ENCODE results near the gene LRMDA.
A peak's percentile ranks its signal among the peaks of the same experiment; 100 is the strongest.

The LRMDA gene

DNA sequence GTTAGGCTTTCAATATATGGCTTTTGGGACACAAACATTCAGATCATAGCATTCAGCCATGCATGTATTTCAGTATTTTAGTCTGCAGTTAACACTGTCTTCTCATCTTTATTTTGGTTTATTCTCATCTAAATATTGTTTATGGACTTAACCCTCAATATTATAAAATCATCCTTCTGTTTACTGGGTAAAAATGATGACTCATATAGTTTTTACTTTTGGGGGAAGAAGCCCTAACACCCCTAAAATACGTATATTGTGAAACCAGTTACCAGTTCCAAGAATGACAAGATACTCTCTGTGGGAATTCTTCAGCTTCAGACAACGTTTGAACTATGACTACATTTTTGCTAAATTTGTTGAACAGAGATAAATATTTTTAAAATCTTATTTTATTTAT, 505.4 kb downstream of the LRMDA start:
- no peak for DNase-seq

GRCh38 chr10:75937823-75938222, 506.4 kb downstream of the LRMDA start:
- no peak for DNase-seq

DNA sequence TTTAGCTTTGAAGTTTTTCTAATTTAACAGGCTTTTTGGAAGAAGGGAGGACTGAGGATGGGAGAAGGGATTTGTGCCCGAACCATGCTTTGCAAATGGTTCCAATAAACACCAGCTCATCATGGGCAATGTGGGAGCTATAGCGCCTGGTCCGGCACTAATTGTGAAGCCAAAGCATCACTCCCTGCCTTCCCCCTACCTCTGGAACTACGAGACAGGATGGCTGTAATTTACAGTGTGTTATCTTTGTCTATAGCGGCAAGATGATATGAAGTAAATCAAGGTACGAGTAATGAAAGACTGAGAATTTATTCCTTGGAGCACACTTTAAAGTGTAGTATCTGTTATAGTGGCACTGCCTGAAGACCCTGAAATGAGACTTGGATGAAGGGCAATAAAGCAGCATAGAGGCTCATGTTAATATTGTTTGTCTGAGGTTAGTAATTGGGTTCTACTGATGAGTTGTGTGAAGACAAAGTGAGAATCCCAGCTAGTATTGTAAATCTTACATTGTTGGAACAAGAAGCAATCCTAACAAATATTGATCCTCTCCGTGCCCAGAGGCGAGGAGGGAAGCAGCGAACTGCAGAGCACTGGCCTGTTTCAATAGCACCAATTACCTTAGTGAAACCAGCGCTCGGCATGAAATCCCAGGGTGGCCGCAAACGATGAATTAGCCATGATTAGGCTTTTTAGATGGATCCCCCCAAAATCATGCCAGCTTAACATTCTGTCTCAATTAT, 507.1 kb downstream of the LRMDA start:
- DNase-seq, result no peak

DNA sequence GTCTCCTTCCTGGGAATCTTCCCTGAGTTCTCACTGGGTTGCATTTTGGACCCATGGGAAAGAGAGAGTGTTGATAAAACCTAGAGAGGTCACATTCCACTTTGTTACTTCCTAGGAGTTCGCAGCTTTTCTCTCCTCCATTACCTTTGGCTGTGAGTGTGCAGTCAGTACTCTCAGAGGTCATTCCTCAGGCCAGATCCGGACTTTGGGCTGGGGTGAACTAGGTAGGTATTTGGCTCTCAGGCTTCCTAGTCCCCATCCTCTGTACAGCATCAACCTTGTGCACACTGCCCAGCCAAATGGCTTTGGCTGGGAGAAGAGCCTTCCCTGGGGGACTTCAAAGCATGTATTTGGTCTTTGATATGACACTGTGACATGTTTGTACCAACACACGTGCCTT, 508.1 kb downstream of the LRMDA start:
- DNase-seq, result no peak

DNA sequence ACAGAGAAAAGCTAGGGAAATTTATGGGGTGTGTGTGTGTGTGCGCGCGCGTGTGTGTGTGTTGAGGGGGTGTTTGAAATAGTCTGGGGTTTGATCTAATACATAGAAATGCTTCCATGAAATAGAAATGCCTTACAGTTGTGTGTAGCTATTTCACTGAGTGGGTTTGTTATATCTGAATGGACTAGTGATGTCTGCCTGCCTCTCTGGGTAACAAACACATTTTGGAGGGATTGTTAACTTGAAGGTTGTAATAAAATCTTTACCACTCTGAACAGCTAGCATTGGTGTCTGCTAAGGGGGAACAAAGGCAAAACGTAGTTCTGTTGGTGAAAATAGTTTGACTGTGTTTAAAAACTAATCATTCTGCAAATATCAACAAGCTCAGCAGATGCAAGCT, 509.3 kb downstream of the LRMDA start:
- DNase-seq, result no peak

DNA sequence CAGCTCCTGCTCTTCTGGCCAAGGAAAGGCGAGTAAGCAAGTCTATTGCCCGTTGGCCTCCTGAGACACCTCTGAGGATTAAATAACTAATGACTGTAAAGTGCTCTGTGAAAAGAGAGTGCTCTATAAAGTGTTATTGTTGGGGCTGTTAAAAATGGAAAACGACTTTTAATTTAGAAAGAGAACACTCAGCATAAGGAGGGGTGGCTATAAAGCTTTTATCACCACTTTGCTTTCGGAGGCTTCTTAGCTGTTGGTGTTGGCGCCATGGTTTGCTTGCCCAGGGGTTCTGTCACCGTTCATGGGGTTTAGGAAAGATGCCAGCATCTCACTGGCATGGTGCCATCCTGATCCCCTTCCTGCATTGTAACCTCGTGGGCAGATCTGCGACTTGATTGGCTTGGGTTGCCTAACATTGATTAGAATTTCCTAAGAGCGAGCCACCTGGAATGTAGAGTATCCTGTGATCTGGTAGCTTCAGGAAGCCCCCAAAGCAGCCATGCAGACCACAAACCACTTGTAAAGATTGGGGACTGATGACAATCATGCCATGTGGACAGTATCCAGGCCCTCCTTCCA, 509.9 kb downstream of the LRMDA start:
- DNase-seq, result no peak

DNA sequence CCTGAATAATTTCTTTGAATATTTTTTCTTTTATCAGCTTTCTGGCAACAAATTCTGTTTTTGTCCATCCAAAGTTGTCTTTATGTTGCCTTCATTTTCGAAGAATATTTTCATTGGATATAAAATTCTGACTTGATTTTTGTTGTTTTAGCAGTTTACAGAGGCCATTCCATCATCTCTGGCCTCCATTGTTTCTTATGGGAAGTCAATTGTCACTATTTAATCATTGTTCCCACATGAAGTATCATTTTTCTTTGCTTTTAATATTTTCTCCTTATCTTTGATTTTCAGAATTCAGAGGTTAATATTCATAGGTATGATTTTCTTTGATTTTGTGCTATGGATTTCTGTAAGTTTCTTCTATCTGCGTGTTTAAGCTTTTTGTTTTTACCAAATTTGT, 512.6 kb downstream of the LRMDA start:
- no peak for DNase-seq

- no peak for DNase-seq
Measured at GRCh38 chr10:75948583-75948982, 517.2 kb downstream of the LRMDA start.

DNA sequence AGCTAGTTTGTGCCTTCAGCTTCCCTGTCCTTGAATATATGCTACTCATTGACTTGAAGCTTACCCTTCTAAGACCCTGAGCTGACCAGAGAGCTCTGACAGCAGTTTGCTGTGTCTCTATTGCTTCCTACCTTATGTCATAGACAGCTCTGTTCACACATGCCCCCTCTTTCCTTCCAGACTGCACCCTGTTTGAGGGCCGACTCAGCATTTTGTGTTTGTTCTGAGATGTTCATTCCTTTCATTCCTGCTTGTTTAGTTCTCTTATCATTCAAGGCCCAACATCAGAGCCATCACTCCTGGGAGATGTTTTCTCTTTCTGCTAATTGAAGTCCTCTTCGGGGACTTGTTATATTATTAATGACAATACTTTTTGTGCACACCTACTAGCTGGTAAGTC, 518.9 kb downstream of the LRMDA start:
- no peak for DNase-seq

DNA sequence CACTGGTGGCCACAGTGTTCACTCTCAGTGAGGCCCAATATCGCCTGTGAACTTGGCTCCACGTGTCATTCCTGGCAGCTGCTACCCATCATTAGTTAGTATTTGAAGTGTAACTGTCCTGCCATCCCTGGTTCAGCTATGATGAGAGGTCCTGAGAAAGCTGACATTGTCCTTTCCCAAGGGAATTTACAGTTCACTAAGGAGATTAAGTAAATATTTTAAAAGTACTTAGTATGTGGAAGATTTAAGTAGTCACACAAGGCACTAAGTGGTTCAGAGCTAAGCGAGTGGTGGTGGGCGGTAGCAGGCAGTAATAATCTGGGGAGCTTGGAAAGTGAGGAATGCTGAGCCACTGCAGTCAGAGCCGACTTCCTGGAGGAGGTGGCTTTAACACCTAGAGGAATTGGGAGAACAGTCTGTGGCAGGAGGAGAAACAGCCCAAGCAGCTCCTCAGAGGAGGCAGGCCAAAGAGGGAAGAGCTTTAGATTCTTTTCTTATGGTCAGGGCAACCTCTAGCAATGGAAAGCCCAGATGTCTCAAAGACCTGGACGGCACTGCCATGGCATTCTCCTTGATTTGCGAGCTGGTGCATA, 519.7 kb downstream of the LRMDA start:
- peak; percentile 84 for DNase-seq

DNA sequence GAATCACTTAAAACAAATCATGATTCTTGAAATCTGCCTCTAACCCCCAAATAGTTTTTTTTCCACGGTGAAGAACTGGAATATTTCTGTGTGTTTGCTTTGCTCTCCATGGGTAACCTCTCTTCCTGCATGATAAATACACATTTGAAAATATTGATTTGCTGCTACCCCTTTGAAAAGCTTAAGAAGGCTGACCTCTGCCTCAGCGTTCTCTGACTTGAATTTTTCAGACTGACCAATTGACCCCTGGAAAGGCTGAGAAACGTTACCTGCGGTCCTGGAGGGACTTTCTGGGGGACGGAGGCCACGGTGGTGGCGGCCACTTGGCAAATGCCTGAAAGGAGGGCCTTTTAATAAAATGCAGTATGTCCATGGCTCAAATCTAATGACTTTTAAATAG, 520.2 kb downstream of the LRMDA start:
- no peak for DNase-seq

DNA sequence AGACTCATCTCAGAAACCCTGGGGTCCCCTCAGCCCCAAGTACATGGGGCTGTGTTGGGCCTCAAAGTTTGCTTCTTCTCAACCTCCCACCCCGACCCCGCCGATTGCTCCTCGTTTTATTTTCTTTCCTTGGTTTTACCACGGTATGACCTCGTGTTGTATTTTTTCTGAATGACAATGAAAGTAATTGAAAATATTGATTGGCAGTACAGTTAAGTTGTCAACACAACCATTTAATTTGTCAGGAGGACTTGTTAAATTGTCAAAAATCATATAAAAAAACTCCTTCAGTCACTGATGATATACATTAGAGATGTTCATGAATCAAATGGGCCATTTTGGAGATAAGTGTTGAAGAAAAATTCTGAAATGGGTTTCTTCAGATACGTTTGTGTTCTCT, 520.7 kb downstream of the LRMDA start:
- no peak for DNase-seq

- DNase-seq, result no peak
Measured at GRCh38 chr10:75954486-75954885, 523.1 kb downstream of the LRMDA start.

- no peak for DNase-seq
Measured at GRCh38 chr10:75955973-75956502, 524.6 kb downstream of the LRMDA start.

DNA sequence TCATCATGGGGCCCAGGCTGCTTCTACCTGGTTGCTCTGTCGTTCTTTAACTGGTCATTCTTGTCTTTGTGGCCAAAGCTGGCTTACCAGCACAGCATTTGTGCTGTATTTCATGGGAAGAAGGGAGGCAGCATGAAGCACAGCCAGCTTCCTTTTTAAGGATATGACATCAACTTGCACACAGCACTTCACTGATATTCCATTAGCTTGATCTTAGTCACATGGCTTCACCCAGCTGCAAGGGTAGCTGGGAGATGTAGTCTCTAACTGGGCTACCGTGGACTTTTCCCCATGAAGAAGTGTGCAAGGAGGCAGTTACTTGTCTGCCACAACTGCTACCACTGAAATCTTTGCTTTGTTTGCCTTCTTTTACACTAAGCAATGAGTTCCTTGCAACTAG, 525.2 kb downstream of the LRMDA start:
- DNase-seq, result peak; percentile 65

DNA sequence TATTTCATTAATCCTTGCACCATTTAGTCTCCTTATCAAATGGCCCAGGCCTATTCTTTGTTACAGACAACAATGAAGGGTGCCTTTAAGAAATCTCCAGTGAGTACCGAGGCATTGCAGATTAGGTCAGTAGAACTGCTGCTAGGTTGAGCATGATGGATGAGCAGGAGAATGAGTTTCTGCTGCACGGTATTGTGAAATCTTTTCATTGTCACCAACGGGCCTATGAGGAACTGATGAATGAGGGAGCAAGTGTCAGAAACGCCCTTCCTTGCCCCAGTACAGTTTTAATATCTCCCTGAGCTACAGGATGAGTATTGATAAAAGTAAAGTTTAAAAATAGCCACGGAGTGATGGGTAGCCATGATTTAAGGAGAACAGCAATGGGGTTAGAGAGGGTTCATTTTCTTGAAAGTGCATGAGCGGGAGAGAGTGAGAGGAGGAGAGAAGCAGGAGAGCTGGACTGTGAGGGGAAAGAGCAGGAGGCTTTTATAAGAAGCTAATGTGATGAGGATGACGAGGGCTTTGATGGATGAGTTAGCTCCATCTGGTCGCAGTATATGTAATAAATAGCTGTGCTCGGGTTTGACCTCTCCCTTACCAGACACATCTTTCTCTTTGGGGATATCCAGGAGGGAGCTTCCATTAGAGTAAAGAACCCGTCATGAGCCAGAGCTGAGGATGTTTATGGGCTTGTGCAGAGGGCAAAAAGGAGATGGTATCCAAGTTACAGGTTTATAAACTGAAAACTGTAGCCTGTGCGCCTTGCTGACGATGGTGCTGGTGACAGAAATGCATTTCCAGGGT, 526.1 kb downstream of the LRMDA start:
- DNase-seq, result peak; percentile 93

GRCh38 chr10:75959209-75959608, 527.8 kb downstream of the LRMDA start:
- no peak for DNase-seq

DNA sequence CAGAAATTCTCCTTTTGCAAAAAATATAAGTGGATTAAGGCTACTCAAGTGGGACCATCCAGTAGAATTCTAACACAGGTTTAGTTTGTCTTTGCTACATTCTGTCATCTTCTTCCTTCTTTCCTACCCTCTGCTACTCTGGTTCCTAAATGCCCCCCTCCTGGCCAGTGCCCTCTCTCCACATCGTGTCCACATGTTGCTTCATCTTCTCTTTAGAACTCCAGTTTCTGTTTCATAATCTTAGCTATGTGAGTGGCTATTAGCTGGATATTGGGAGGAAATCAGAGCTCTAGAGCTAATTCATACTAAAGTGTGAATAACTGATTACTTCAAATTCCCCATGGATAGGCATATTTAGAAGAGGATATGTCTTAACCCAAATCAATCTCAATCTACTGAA, 528.5 kb downstream of the LRMDA start:
- no peak for DNase-seq

GRCh38 chr10:75962395-75963061, 531.1 kb downstream of the LRMDA start:
- DNase-seq, result peak; percentile 47

GRCh38 chr10:75967491-75967890, 536.1 kb downstream of the LRMDA start:
- peak; percentile 48 for DNase-seq

GRCh38 chr10:75969031-75969430, 537.6 kb downstream of the LRMDA start:
- no peak for DNase-seq

- no peak for DNase-seq
Measured at GRCh38 chr10:75971402-75972211, 540.2 kb downstream of the LRMDA start.

Data from NCI-H82 (cell line).